B cell (primary cell): ENCODE data around the gene APOD. TPM values are rescaled to one million over a fixed set of nuclear protein-coding genes. Genes with fewer than 3 reads are reported as not detected.

Source experiments
- ATAC-seq: fragments of 200-7000 bp; cut with Tn5 transposase; one replicate; pipeline ENCODE4 v1.10.0; 2021; ENCODE audit warnings: low read depth, mild to moderate bottlenecking, moderate number of reproducible peaks, moderate library complexity
- CTCF ChIA-PET: fragments of 350-600 bp; sonication (Branson Sonifier 250); formaldehyde crosslinking; loops from one replicate; lab custom pipeline; 2021; ENCODE audit warnings: antibody characterized with exemption, inconsistent platforms; lab: Charles Lee
- POLR2A ChIA-PET: fragments of 350-600 bp; sonication (Branson Sonifier 250); formaldehyde crosslinking; loops from one replicate; lab custom pipeline; 2021; ENCODE audit warnings: antibody characterized with exemption; lab: Charles Lee
- DNase-seq: peaks from one replicate; pipeline ENCODE4 v3.0.0; 2013
- H2AFZ ChIP-seq: 2 replicates; pipeline ENCODE4 v1.6.1; 2012; ENCODE audit warnings: mild to moderate bottlenecking, low read depth, low read length; ENCODE audit not compliant: insufficient read depth, poor library complexity, severe bottlenecking
- H3K27ac ChIP-seq, 2 donors: 1 replicate in 1 of 2; 2 replicates in 1 of 2; pipeline ENCODE4 v1.5.1; 2012 to 2013; ENCODE audit warnings: low read length in 2 of 2, mild to moderate bottlenecking in 2 of 2, moderate library complexity in 1 of 2
- H3K27me3 ChIP-seq, 4 experiments: fragments of 200-600 bp in 1 of 4; sonication (generic) in 1 of 4; replicated peaks in 1 of 4; 1 replicate in 2 of 4; 2 replicates in 2 of 4; pipeline versions ENCODE4 v1.6.1 to v1.7.0; 2013 to 2016; ENCODE audit warnings: low read length in 3 of 4, mild to moderate bottlenecking in 2 of 4, mixed read lengths in 1 of 4, moderate library complexity in 1 of 4; ENCODE audit not compliant: insufficient read depth in 4 of 4, control insufficient read depth in 3 of 4; ENCODE audit errors: control extremely low read depth in 1 of 4
- H3K36me3 ChIP-seq, 2 experiments: replicated peaks in 1 of 2; 1 replicate in 1 of 2; 2 replicates in 1 of 2; pipeline versions ENCODE4 v1.6.1 to v1.7.1; 2013; ENCODE audit warnings: low read length in 1 of 2; ENCODE audit not compliant: insufficient read depth in 2 of 2, control insufficient read depth in 1 of 2; ENCODE audit errors: control extremely low read depth in 1 of 2, extremely low read depth in 1 of 2
- H3K4me1 ChIP-seq, 2 donors: fragments of 200-600 bp in 1 of 2; sonication (generic) in 1 of 2; 1 replicate in 1 of 2; 2 replicates in 1 of 2; pipeline versions ENCODE4 v1.5.1 to v1.6.1; 2013 to 2017; ENCODE audit warnings: low read length in 2 of 2; ENCODE audit not compliant: control insufficient read depth in 2 of 2, insufficient read depth in 2 of 2
- H3K4me2 ChIP-seq: replicated peaks from 2 replicates; pipeline ENCODE3; 2012; ENCODE audit warnings: mild to moderate bottlenecking, low read depth, low read length; ENCODE audit not compliant: poor library complexity, severe bottlenecking
- H3K4me3 ChIP-seq, 5 experiments: fragments of 200-600 bp in 1 of 5; sonication (generic) in 1 of 5; 1 replicate in 3 of 5; 2 replicates in 2 of 5; pipeline versions ENCODE4 v1.5.1 to v1.7.0; 2011 to 2016; ENCODE audit warnings: low read length in 4 of 5, mild to moderate bottlenecking in 4 of 5, low read depth in 2 of 5, control low read depth in 1 of 5, moderate library complexity in 1 of 5; ENCODE audit not compliant: insufficient read depth in 1 of 5; ENCODE audit errors: control extremely low read depth in 1 of 5, extremely low read depth in 1 of 5
- H3K79me2 ChIP-seq: fragments of 200-600 bp; sonication (generic); one replicate; pipeline ENCODE4 v1.6.0; 2016; ENCODE audit warnings: low read length; ENCODE audit not compliant: control insufficient read depth, insufficient read depth
- H3K9ac ChIP-seq: fragments of 200-600 bp; sonication (generic); 2 replicates; pipeline ENCODE4 v1.6.1; 2017; ENCODE audit warnings: mild to moderate bottlenecking, low read length, moderate library complexity
- H3K9me3 ChIP-seq, 3 donors: one replicate each; pipeline versions ENCODE4 v1.6.1 to v1.7.1; 2013; ENCODE audit warnings: low read length in 2 of 3; ENCODE audit not compliant: control insufficient read depth in 2 of 3, insufficient read depth in 1 of 3; ENCODE audit errors: control extremely low read depth in 1 of 3
- H4K20me1 ChIP-seq: 2 replicates; pipeline ENCODE4 v1.6.0; 2012; ENCODE audit warnings: mild to moderate bottlenecking, low read length; ENCODE audit not compliant: insufficient read depth, control insufficient read depth, poor library complexity, severe bottlenecking
- H3K27ac Mint-ChIP-seq: one replicate; pipeline ENCODE4 v1.8.0; 2021; ENCODE audit warnings: mixed read lengths
- H3K27me3 Mint-ChIP-seq: one replicate; pipeline ENCODE4 v1.8.0; 2021; ENCODE audit warnings: mixed read lengths
- H3K4me1 Mint-ChIP-seq: one replicate; pipeline ENCODE4 v1.8.0; 2021; ENCODE audit warnings: mixed read lengths
- H3K4me3 Mint-ChIP-seq: one replicate; pipeline ENCODE4 v1.8.0; 2021; ENCODE audit warnings: mixed read lengths
- H3K9me3 Mint-ChIP-seq: one replicate; pipeline ENCODE4 v1.8.0; 2022; ENCODE audit warnings: mixed read lengths; ENCODE audit not compliant: insufficient read depth
- EZH2 ChIP-seq: IDR thresholded peaks from 2 replicates; pipeline ENCODE4 v1.6.1; 2012; ENCODE audit warnings: borderline replicate concordance, low read depth, mild to moderate bottlenecking, moderate library complexity, low read length; ENCODE audit not compliant: insufficient read depth, poor library complexity, severe bottlenecking
- WGBS: methylation state at CpG from one replicate; pipeline ENCODE4 v1.1.5; 2013; ENCODE audit warnings: missing lambda C conversion rate; ENCODE audit not compliant: insufficient coverage; 5-methylcytosine and 5-hydroxymethylcytosine counted together
- intact Hi-C: fragments of 100-400 bp; cut with micrococcal nuclease; formaldehyde crosslinking; loops from one replicate; pipeline ENCODE4 v1.10.0; 2022
- polyA plus RNA-seq: library from polyadenylated mRNA; depleted of rRNA; stranded (reverse); fragments of >200 nt; gene quantifications from 2 replicates; pipeline ENCODE4 v1.2.3, GENCODE V29; 2012
- total RNA-seq, 2 donors: library from RNA; stranded (reverse); fragments of 120-200 nt in 1 of 2; gene quantifications; 1 replicate in 1 of 2; 2 replicates in 1 of 2; pipeline versions ENCODE4 v1.2.3 to v1.2.4, GENCODE V29; 2013 to 2022
- TF ChIP-seq, protein P1 (sequence below): fragments of 200-600 bp; IDR thresholded peaks from one replicate; pipeline ENCODE4 v1.8.0; 2022; ENCODE audit warnings: antibody characterized with exemption, mild to moderate bottlenecking

Gene APOD
- total and polyA plus RNA-seq, 2 donors (not counting 1 experiment from before 2014, with no cell fraction given), result 0.59 TPM; not detected in 1

DNA sequence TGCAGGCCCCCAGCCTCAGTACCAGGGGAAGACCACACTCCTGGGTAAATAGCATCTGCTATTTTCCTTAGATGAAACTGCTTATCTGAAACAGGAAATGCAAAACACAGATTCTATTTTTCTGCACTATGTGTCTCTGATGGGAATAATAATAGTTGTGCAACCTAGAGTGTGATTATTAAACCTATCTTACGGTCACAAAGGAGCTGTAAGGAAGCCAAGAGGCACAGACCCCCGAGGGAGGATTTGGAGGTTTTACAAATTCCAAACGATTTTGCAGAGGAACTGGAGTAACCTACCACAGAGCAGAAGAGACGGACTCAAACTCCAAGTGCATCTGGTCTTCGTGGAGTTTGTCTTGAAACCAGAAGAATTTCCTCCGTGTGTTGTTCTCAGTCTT is 14.1 kb upstream of the APOD start:
- no peaks in the 10 kb centered on the region for H3K27me3 ChIP-seq
- CTCF ChIA-PET, result no interaction called here
- H3K9ac ChIP-seq, result no peak overlapping the region
- Mint-ChIP-seq H3K27me3 (no peaks in the 10 kb centered on the region), H3K4me1 (peaks cover 5% of the 10 kb centered on the region), H3K9me3 (no peaks in the 10 kb centered on the region), H3K27ac (no peak overlapping the region), H3K4me3 (no peak overlapping the region)
- no peak for TF ChIP-seq EZH2
- TF ChIP-seq, protein P1, sequence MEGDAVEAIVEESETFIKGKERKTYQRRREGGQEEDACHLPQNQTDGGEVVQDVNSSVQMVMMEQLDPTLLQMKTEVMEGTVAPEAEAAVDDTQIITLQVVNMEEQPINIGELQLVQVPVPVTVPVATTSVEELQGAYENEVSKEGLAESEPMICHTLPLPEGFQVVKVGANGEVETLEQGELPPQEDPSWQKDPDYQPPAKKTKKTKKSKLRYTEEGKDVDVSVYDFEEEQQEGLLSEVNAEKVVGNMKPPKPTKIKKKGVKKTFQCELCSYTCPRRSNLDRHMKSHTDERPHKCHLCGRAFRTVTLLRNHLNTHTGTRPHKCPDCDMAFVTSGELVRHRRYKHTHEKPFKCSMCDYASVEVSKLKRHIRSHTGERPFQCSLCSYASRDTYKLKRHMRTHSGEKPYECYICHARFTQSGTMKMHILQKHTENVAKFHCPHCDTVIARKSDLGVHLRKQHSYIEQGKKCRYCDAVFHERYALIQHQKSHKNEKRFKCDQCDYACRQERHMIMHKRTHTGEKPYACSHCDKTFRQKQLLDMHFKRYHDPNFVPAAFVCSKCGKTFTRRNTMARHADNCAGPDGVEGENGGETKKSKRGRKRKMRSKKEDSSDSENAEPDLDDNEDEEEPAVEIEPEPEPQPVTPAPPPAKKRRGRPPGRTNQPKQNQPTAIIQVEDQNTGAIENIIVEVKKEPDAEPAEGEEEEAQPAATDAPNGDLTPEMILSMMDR, result no peak
- 67% methylated on average over 3 of the region's 6 CpGs for WGBS
- intact Hi-C loops, result no loop called here
- H3K4me3 ChIP-seq, result no peak overlapping the region
- no peak overlapping the region for H3K27ac ChIP-seq
- H4K20me1 ChIP-seq, result no peaks in the 10 kb centered on the region
- ATAC-seq (no peak), DNase-seq (no peak)
- POLR2A ChIA-PET, result no interaction called here
- H3K9me3 ChIP-seq, result no peaks in the 10 kb centered on the region
- no peak overlapping the region for H3K4me2 ChIP-seq
- no peaks in the 10 kb centered on the region for H3K79me2 ChIP-seq
- no peaks in the 10 kb centered on the region for H3K4me1 ChIP-seq
- H2AFZ ChIP-seq, result no peak overlapping the region
- H3K36me3 ChIP-seq, result no peaks in the 10 kb centered on the region

DNA sequence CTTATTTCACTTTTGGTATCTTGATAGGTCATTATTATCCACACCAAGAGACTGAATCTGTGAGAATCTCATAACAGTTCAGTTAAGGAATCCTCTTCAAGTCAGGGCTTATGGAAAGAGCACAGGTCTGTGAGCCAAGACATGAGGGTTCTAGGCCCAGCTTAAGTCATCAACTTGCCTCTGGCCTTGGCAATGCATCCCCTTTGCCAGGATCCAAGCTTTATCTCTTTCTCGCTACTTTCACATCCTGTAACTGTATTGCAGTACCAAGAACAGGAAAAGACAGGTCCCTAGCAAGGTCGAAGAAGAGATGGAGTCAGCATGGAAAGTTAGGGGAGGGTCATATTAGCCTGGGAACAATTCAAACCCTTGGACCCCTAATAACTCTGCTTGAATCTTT is 13.5 kb upstream of the APOD start:
- H3K4me1 Mint-ChIP-seq, result peaks cover 5% of the 10 kb centered on the region
- TF ChIP-seq, protein P1, result no peak
- no peak for TF ChIP-seq EZH2
- no peaks in the 10 kb centered on the region for H4K20me1 ChIP-seq
- no peaks in the 10 kb centered on the region for H3K4me1 ChIP-seq
- H3K36me3 ChIP-seq, result no peaks in the 10 kb centered on the region
- ChIA-PET CTCF (no interaction called here), POLR2A (no interaction called here)
- H3K79me2 ChIP-seq, result no peaks in the 10 kb centered on the region
- no peak overlapping the region for H3K27ac Mint-ChIP-seq
- no peak overlapping the region for H3K9ac ChIP-seq
- H3K4me3 Mint-ChIP-seq, result no peak overlapping the region
- no peak for ATAC-seq
- DNase-seq, result no peak
- no peaks in the 10 kb centered on the region for H3K27me3 Mint-ChIP-seq
- H3K9me3 Mint-ChIP-seq, result no peaks in the 10 kb centered on the region
- H2AFZ ChIP-seq, result no peak overlapping the region
- no peak overlapping the region for H3K27ac ChIP-seq
- intact Hi-C loops, result no loop called here
- no peak overlapping the region for H3K4me3 ChIP-seq
- no CpG with 5 or more reads among the region's 2 CpGs for WGBS
- no peaks in the 10 kb centered on the region for H3K27me3 ChIP-seq
- H3K4me2 ChIP-seq, result no peak overlapping the region
- H3K9me3 ChIP-seq, result no peaks in the 10 kb centered on the region
